ENCODE results near the gene AFAP1L1.

The AFAP1L1 gene

GRCh38 chr5:149310947-149311658 is 39.4 kb downstream of the AFAP1L1 start:
- TF ChIP-seq CTCF (IDR thresholded peaks at IDR 0.05; ENCODE audit: insufficient read depth, low read length, missing control alignments): no peak
- POLR2A ChIA-PET: no interaction called here
- CTCF ChIA-PET: interaction anchor here (0.8 to 3.1 kb wide), 5 partner anchors 8 to 71 kb away, joined by 3 to 13 read pairs (median 5); no protein-coding TSS in a partner anchor
- H3K4me3 ChIP-seq (ENCODE audit: low read depth, low read length): no peak overlapping the region
- no peak for DNase-seq (ENCODE audit: low read depth, low spot score)

GRCh38 chr5:149313151-149313841 is 41.6 kb downstream of the AFAP1L1 start:
- POLR2A ChIA-PET: no interaction called here
- no peak overlapping the region for H3K4me3 ChIP-seq (ENCODE audit: low read depth, low read length)
- no peak for TF ChIP-seq CTCF (IDR thresholded peaks at IDR 0.05; ENCODE audit: insufficient read depth, low read length, missing control alignments)
- no peak for DNase-seq (ENCODE audit: low read depth, low spot score)
- CTCF ChIA-PET: interaction anchor here (1.1 to 13.3 kb wide), 6 partner anchors 33 to 252 kb away, joined by 3 to 329 read pairs (median 4); no protein-coding TSS in a partner anchor

- ChIA-PET CTCF (interaction anchor here (0.8 to 13.3 kb wide), 17 partner anchors 9 to 252 kb away, joined by 3 to 329 read pairs (median 3); no protein-coding TSS in a partner anchor), POLR2A (no interaction called here)
- no peak for DNase-seq (ENCODE audit: low read depth, low spot score)
- H3K4me3 ChIP-seq (ENCODE audit: low read depth, low read length): no peak overlapping the region
- TF ChIP-seq CTCF (IDR thresholded peaks at IDR 0.05; ENCODE audit: insufficient read depth, low read length, missing control alignments): no peak
Measured at GRCh38 chr5:149314571-149315111, 43.0 kb downstream of the AFAP1L1 start.

- no peak for DNase-seq (ENCODE audit: low read depth, low spot score)
- H3K4me3 ChIP-seq (ENCODE audit: low read depth, low read length): no peak overlapping the region
- CTCF ChIA-PET: interaction anchor here (1.5 to 13.3 kb wide), 7 partner anchors 25 to 249 kb away, joined by 3 to 329 read pairs (median 7); no protein-coding TSS in a partner anchor
- POLR2A ChIA-PET: no interaction called here
- TF ChIP-seq CTCF (IDR thresholded peaks at IDR 0.05; ENCODE audit: insufficient read depth, low read length, missing control alignments): no peak
Measured at GRCh38 chr5:149315753-149316152, 44.1 kb downstream of the AFAP1L1 start.

- TF ChIP-seq CTCF (IDR thresholded peaks at IDR 0.05; ENCODE audit: insufficient read depth, low read length, missing control alignments): peak; percentile 54
- no peak for DNase-seq (ENCODE audit: low read depth, low spot score)
- H3K4me3 ChIP-seq (ENCODE audit: low read depth, low read length): no peak overlapping the region
- CTCF ChIA-PET: interaction anchor here (0.7 to 13.3 kb wide), 33 partner anchors 9 to 300 kb away, joined by 3 to 329 read pairs (median 5); partner anchors contain the start of genes GRPEL2 and IL17B
- POLR2A ChIA-PET: no interaction called here
Measured at GRCh38 chr5:149317281-149318048, 45.8 kb downstream of the AFAP1L1 start.

All from AG04449 (cell line).